Heart right ventricle (tissue), 16 donors: Measurements from ENCODE around the gene PRSS3. TPM values are rescaled to one million over a fixed set of nuclear protein-coding genes. Genes with fewer than 3 reads are reported as not detected.
"Not testable (repeated sequence)": the region's sequence is repeated elsewhere in the genome, so short reads cannot be mapped to it uniquely, and the experiment has no call there.

Experiments used
- ATAC-seq, 8 donors: fragments of 200-7000 bp; cut with Tn5 transposase; one replicate each; pipeline ENCODE4 v1.9.1; 2020; ENCODE audit warnings: mild to moderate bottlenecking in 8 of 8, moderate library complexity in 8 of 8, moderate number of reproducible peaks in 1 of 8
- DNase-seq, 2 donors: peaks; one replicate each; pipeline ENCODE4 v3.0.0-alpha.2; 2020
- H3K27ac ChIP-seq, 10 donors: fragments of 200-600 bp; sonication (generic) in 2 of 10; one replicate each; pipeline versions ENCODE4 v1.5.0 to v1.8.0; 2020 to 2022; ENCODE audit warnings: mild to moderate bottlenecking in 3 of 10
- H3K27me3 ChIP-seq, 7 donors: fragments of 200-600 bp; one replicate each; pipeline ENCODE4 v1.8.0; 2021 to 2022; ENCODE audit warnings: mild to moderate bottlenecking in 2 of 7
- H3K36me3 ChIP-seq, 9 donors: fragments of 200-600 bp; sonication (generic) in 1 of 9; one replicate each; pipeline versions ENCODE4 v1.5.0 to v1.8.0; 2020 to 2022; ENCODE audit warnings: mild to moderate bottlenecking in 2 of 9
- H3K4me1 ChIP-seq, 9 donors: fragments of 200-600 bp; sonication (generic) in 1 of 9; one replicate each; pipeline versions ENCODE4 v1.5.0 to v1.8.0; 2020 to 2022; ENCODE audit warnings: mild to moderate bottlenecking in 4 of 9
- H3K4me3 ChIP-seq, 10 donors: fragments of 200-600 bp; sonication (generic) in 2 of 10; one replicate each; pipeline versions ENCODE4 v1.5.0 to v1.8.0; 2020 to 2022; ENCODE audit warnings: mild to moderate bottlenecking in 7 of 10, moderate library complexity in 2 of 10
- H3K9me3 ChIP-seq, 11 donors: fragments of 200-600 bp in 10 of 11; sonication (generic) in 2 of 11; one replicate each; pipeline versions ENCODE4 v1.5.0 to v1.8.0; 2013 to 2022; ENCODE audit warnings: mild to moderate bottlenecking in 2 of 11, control low read depth in 1 of 11, moderate library complexity in 1 of 11
- WGBS, 2 donors: extraction: QIAGEN DNeasy Blood & Tissue Kit; methylation state at CpG; one replicate each; pipeline ENCODE4 v1.1.7; 2013; ENCODE audit warnings: inconsistent platforms in 1 of 2; 5-methylcytosine and 5-hydroxymethylcytosine counted together
- intact Hi-C, 10 donors: fragments of 100-400 bp; cut with DNase I; formaldehyde crosslinking; loops; one replicate each; pipeline versions ENCODE4 v1.11.1 to v1.14.2; 2022
- polyA plus RNA-seq, 2 donors: library from polyadenylated mRNA; stranded (reverse); fragments of 200-250 nt; gene quantifications; one replicate each; pipeline ENCODE4 v1.2.3, GENCODE V29; 2013
- total RNA-seq, 10 donors: library from RNA; stranded (reverse); fragmentation: NEBNext Ultra II Directional in 3 of 10; extraction: Animal tissue kit (Norgen Biotek cat#: 25700) in 3 of 10; gene quantifications; one replicate each; pipeline versions ENCODE4 v1.2.1 to v1.2.4, GENCODE V29; 2021 to 2023
- TF ChIP-seq, protein P1 (sequence below), 9 donors: fragments of 200-600 bp; sonication (generic) in 2 of 9; IDR thresholded peaks; one replicate each; pipeline versions ENCODE4 v1.5.0 to v1.8.0; 2021 to 2022; ENCODE audit warnings: antibody characterized with exemption in 9 of 9, mild to moderate bottlenecking in 5 of 9, moderate library complexity in 1 of 9
- donor health status: Arrhythmogenic right ventricular cardiomyopathy.
- donor health status: ischemic (EF 13 %, LVEDD 7.1; RV severe dilation, severe dysfunction).
- donor health status: healthy with polysubstance abuse.
- donor health status: DM: no; HTN: yes; CAD: no.
- donor health status: DM: no; HTN: no; CAD: no.
- donor health status: ischemic (EF 25% LVEDD 6.9; RV normal size, moderate dysfunction).
- donor health status: ischemic (EF 25% LVEDD 5.7; RV mildly dilated, moderate dysfunction).
- donor health status: healthy.
- donor health status: DM: yes; HTN: yes; CAD: no.
- donor health status: Ischemic cardiomyopathy.
- donor health status: ischemic (EF 35%, LVEDD 5.7; RV mildly dilated, moderate dysfunction).
- donor health status: nonischemic (EF 11% LVEDD 7.7; RV severe dilation, severe dysfunction).
- donor health status: DM: yes; HTN: yes; CAD: no.
- donor health status: PGD.
- donor health status: ischemic (EF 29% LVEDD 5.4; RV normal size, mild dysfunction).
- donor health status: nonischemic (EF 23%, LVEDD 6.1; RV moderate dilation, normal function).

Gene PRSS3
- total and polyA plus RNA-seq, 12 donors, result 0.07 to 1.0 (median 0.66) TPM; not detected in 4

DNA sequence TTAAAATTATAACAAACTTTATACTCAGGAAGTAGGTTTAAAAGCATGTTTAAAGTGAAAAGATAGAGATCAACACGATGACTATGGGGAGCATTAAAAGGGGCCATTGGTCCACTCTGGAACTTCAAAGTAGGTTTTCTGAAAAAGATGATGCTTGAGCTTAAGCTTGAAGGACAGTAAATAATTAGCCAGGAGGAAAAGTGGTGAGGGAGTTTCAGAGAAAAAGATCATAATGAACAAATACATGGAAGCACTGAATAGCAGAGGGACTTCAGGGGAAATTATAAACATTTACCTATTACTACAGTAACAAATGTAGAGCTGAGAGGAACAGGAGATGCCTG lies 13.6 kb downstream of the PRSS3 start:
- H3K4me1 ChIP-seq, intact Hi-C loops, ATAC-seq, H3K36me3 ChIP-seq, DNase-seq, H3K27ac ChIP-seq, H3K4me3 ChIP-seq, H3K27me3 ChIP-seq, H3K9me3 ChIP-seq: not testable (repeated sequence)
- WGBS, 2 donors, result 80 to 90% methylated on average over 1 of the region's 1 CpG

DNA sequence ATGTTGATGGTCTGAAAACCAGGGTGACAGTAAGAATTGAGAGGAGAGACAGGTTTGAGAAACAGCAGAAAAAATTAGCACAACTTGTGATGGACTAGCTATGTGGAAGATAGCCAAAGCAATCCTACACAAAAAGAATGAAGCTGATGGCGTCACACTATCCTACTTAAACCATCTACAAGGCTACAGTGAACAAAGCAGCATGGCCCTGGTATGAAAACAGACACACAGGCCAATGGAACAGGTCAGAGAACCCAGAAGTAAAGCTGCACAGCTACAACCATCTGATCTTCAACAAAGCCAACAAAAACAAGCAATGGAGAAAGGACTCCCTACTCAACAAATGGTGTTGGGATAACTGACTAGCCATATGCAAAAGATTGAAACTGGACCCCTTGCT lies 14.1 kb downstream of the PRSS3 start:
- TF ChIP-seq, protein P1, sequence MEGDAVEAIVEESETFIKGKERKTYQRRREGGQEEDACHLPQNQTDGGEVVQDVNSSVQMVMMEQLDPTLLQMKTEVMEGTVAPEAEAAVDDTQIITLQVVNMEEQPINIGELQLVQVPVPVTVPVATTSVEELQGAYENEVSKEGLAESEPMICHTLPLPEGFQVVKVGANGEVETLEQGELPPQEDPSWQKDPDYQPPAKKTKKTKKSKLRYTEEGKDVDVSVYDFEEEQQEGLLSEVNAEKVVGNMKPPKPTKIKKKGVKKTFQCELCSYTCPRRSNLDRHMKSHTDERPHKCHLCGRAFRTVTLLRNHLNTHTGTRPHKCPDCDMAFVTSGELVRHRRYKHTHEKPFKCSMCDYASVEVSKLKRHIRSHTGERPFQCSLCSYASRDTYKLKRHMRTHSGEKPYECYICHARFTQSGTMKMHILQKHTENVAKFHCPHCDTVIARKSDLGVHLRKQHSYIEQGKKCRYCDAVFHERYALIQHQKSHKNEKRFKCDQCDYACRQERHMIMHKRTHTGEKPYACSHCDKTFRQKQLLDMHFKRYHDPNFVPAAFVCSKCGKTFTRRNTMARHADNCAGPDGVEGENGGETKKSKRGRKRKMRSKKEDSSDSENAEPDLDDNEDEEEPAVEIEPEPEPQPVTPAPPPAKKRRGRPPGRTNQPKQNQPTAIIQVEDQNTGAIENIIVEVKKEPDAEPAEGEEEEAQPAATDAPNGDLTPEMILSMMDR (IDR thresholded peaks at IDR 0.05), result no peak
- Histone ChIP-seq H3K36me3 (no peaks in the 10 kb centered on the region), H3K27me3 (no peaks in the 10 kb centered on the region), H3K4me1 (peaks cover 6 to 14% (median 12%) of the 10 kb centered on the region in 9 donors), H3K27ac (no peak overlapping the region), H3K9me3 (no peaks in the 10 kb centered on the region), H3K4me3 (no peak overlapping the region)
- ATAC-seq (no peak), DNase-seq (no peak)
- intact Hi-C loops, result no loop called here
- 74 to 89% methylated on average over 1 of the region's 1 CpG for WGBS, 2 donors

GRCh38 chr9:33813712-33814641 lies 18.6 kb downstream of the PRSS3 start:
- intact Hi-C loops, result loop anchor here in 8 of 10 donors (1.0 to 10.0 kb wide), 8 partner anchors 38 to 441 kb away; no protein-coding TSS in a partner anchor
- Histone ChIP-seq H3K27ac (peak overlapping the region in 9 of 10 donors; percentile 0 to 100 (median 46)), H3K9me3 (no peaks in the 10 kb centered on the region), H3K27me3 (no peaks in the 10 kb centered on the region), H3K36me3 (no peaks in the 10 kb centered on the region), H3K4me1 (peaks cover 6 to 37% (median 27%) of the 10 kb centered on the region in 9 donors), H3K4me3 (no peak overlapping the region)
- TF ChIP-seq, protein P1 (IDR thresholded peaks at IDR 0.05), result peak; percentile 55 to 83 (median 76)
- ATAC-seq (no peak), DNase-seq (no peak)
- 64 to 65% methylated on average over 8 of the region's 8 CpGs for WGBS, 2 donors

DNA sequence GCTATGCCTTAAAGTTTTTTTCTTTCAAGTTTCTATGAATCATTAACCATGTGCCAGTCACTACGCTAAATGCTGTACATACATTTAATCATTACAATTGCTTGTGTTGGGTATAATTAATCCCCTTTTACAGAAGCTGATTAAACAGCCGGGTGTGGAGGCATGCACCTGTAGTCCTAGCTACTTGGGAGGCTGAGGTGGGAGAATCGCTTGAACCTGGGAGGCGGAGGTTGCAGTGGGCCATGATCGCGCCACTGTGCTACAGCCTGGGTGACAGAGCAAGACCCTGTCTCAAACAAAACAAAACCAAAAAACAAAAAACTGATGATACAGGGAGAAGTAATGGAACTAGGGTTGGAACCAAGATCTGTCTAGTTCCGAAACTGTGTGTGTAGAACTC lies 20.4 kb downstream of the PRSS3 start:
- Histone ChIP-seq H3K27me3 (no peaks in the 10 kb centered on the region), H3K4me3 (peak overlapping the region in 1 of 10 donors; percentile 96), H3K4me1 (peaks cover 6 to 55% (median 43%) of the 10 kb centered on the region in 9 donors), H3K27ac (peak overlapping the region; percentile 98 to 100 (median 99)), H3K36me3 (no peaks in the 10 kb centered on the region), H3K9me3 (no peaks in the 10 kb centered on the region)
- no peak for ATAC-seq
- intact Hi-C loops, result loop anchor here in 9 of 10 donors (2.0 to 10.0 kb wide), 10 partner anchors 37 to 439 kb away; no protein-coding TSS in a partner anchor
- WGBS, 2 donors, result 93 to 98% methylated on average over 7 of the region's 7 CpGs
- TF ChIP-seq, protein P1 (IDR thresholded peaks at IDR 0.05), result no peak
- DNase-seq, result no peak
